Measurements from ENCODE around the gene KLK8. TPM values are rescaled to one million over a fixed set of nuclear protein-coding genes. Genes with fewer than 3 reads are reported as not detected.

The KLK8 gene
- total and polyA plus RNA-seq, 2 experiments from 2014 or later, result not detected

- WGBS, 2 experiments (ENCODE audit: low coverage in 1 of 2, low lambda C conversion rate in 2 of 2, missing lambda C conversion rate in 2 of 2), result 35 to 36% methylated on average over 11 of the region's 11 CpGs
- H2AFZ ChIP-seq, result no peak overlapping the region
- no peak for TF ChIP-seq EZH2phosphoT487 (IDR thresholded peaks at IDR 0.05; ENCODE audit: insufficient read depth, low read depth)
- TF ChIP-seq EZH2 (IDR thresholded peaks at IDR 0.05; ENCODE audit: insufficient read depth, poor library complexity, severe bottlenecking), result no peak
- H3K27ac ChIP-seq, result no peak overlapping the region
- H3K79me2 ChIP-seq (ENCODE audit: insufficient read depth), result no peaks in the 10 kb centered on the region
- H3F3A ChIP-seq (ENCODE audit: insufficient read depth), result no peaks in the 10 kb centered on the region
- H3K9me3 ChIP-seq (ENCODE audit: low read depth), result no peaks in the 10 kb centered on the region
- no peaks in the 10 kb centered on the region for H3K36me3 ChIP-seq (ENCODE audit: low read depth)
- no peaks in the 10 kb centered on the region for H4K20me1 ChIP-seq (ENCODE audit: insufficient read depth)
- no peaks in the 10 kb centered on the region for H3K9me2 ChIP-seq (ENCODE audit: insufficient read depth)
- no peak overlapping the region for H3K4me2 ChIP-seq (ENCODE audit: unreplicated experiment)
- in situ Hi-C loops (cut with MboI), result no loop called here
- H3K4me3 ChIP-seq, result no peak overlapping the region
- H3K27me3 ChIP-seq (replicated peaks; ENCODE audit: insufficient read depth), result no peaks in the 10 kb centered on the region; the same call in 1 of the 2 replicates
- no peak for DNase-seq
- H3K4me1 ChIP-seq (ENCODE audit: insufficient read depth), result no peaks in the 10 kb centered on the region
- no peak overlapping the region for H3K9ac ChIP-seq
These were observed 19.7 kb downstream of the KLK8 start for GRCh38 chr19:50981587-50982146.

- no peak overlapping the region for H3K27ac ChIP-seq
- DNase-seq, result no peak
- H3K4me1 ChIP-seq (ENCODE audit: insufficient read depth), result no peaks in the 10 kb centered on the region
- H3K9ac ChIP-seq, result no peak overlapping the region
- no peaks in the 10 kb centered on the region for H3K79me2 ChIP-seq (ENCODE audit: insufficient read depth)
- H3K27me3 ChIP-seq (replicated peaks; ENCODE audit: insufficient read depth), result no peaks in the 10 kb centered on the region; the same call in none of the 2 replicates
- TF ChIP-seq EZH2 (IDR thresholded peaks at IDR 0.05; ENCODE audit: insufficient read depth, poor library complexity, severe bottlenecking) (no peak), EZH2phosphoT487 (IDR thresholded peaks at IDR 0.05; ENCODE audit: insufficient read depth, low read depth) (no peak)
- H3K4me2 ChIP-seq (ENCODE audit: unreplicated experiment), result no peak overlapping the region
- WGBS, 2 experiments (ENCODE audit: low coverage in 1 of 2, low lambda C conversion rate in 2 of 2, missing lambda C conversion rate in 2 of 2), result 0 to 5% methylated on average over 12 to 13 of the region's 13 CpGs
- no peaks in the 10 kb centered on the region for H3K9me3 ChIP-seq (ENCODE audit: low read depth)
- no peaks in the 10 kb centered on the region for H4K20me1 ChIP-seq (ENCODE audit: insufficient read depth)
- no peaks in the 10 kb centered on the region for H3K36me3 ChIP-seq (ENCODE audit: low read depth)
- H3F3A ChIP-seq (ENCODE audit: insufficient read depth), result no peaks in the 10 kb centered on the region
- no peak overlapping the region for H3K4me3 ChIP-seq
- no peaks in the 10 kb centered on the region for H3K9me2 ChIP-seq (ENCODE audit: insufficient read depth)
- H2AFZ ChIP-seq, result no peak overlapping the region
- in situ Hi-C loops (cut with MboI), result no loop called here
These were observed 21.2 kb downstream of the KLK8 start for GRCh38 chr19:50980208-50980607.

GRCh38 chr19:50979758-50980157 is 21.6 kb downstream of the KLK8 start:
- no peaks in the 10 kb centered on the region for H3K9me2 ChIP-seq (ENCODE audit: insufficient read depth)

GRCh38 chr19:50978772-50979390 is 22.5 kb downstream of the KLK8 start:
- TF ChIP-seq EZH2 (IDR thresholded peaks at IDR 0.05; ENCODE audit: insufficient read depth, poor library complexity, severe bottlenecking) (no peak), EZH2phosphoT487 (IDR thresholded peaks at IDR 0.05; ENCODE audit: insufficient read depth, low read depth) (no peak)
- no peaks in the 10 kb centered on the region for H3K4me1 ChIP-seq (ENCODE audit: insufficient read depth)
- no peak for DNase-seq
- no peaks in the 10 kb centered on the region for H3K36me3 ChIP-seq (ENCODE audit: low read depth)
- no peaks in the 10 kb centered on the region for H4K20me1 ChIP-seq (ENCODE audit: insufficient read depth)
- 47 to 50% methylated on average over 5 of the region's 5 CpGs for WGBS, 2 experiments (ENCODE audit: low coverage in 1 of 2, low lambda C conversion rate in 2 of 2, missing lambda C conversion rate in 2 of 2)
- no peak overlapping the region for H3K4me3 ChIP-seq
- no peak overlapping the region for H3K27ac ChIP-seq
- no peak overlapping the region for H3K9ac ChIP-seq
- no peaks in the 10 kb centered on the region for H3K9me3 ChIP-seq (ENCODE audit: low read depth)
- no peaks in the 10 kb centered on the region for H3F3A ChIP-seq (ENCODE audit: insufficient read depth)
- H3K79me2 ChIP-seq (ENCODE audit: insufficient read depth), result no peaks in the 10 kb centered on the region
- H3K27me3 ChIP-seq (replicated peaks; ENCODE audit: insufficient read depth), result no peaks in the 10 kb centered on the region; the same call in none of the 2 replicates
- no peaks in the 10 kb centered on the region for H3K9me2 ChIP-seq (ENCODE audit: insufficient read depth)
- in situ Hi-C loops (cut with MboI), result no loop called here
- no peak overlapping the region for H2AFZ ChIP-seq
- H3K4me2 ChIP-seq (ENCODE audit: unreplicated experiment), result no peak overlapping the region

More at GRCh38 chr19:50979758-50980157, 21.6 kb downstream of the KLK8 start:
- Histone ChIP-seq H3K9me3 (ENCODE audit: low read depth) (no peaks in the 10 kb centered on the region), H3K4me3 (no peak overlapping the region), H2AFZ (no peak overlapping the region), H3F3A (ENCODE audit: insufficient read depth) (no peaks in the 10 kb centered on the region), H3K27me3 (replicated peaks; ENCODE audit: insufficient read depth) (no peaks in the 10 kb centered on the region; the same call in none of the 2 replicates), H3K4me2 (ENCODE audit: unreplicated experiment) (no peak overlapping the region), H3K79me2 (ENCODE audit: insufficient read depth) (no peaks in the 10 kb centered on the region), H4K20me1 (ENCODE audit: insufficient read depth) (no peaks in the 10 kb centered on the region), H3K4me1 (ENCODE audit: insufficient read depth) (no peaks in the 10 kb centered on the region), H3K9ac (no peak overlapping the region), H3K36me3 (ENCODE audit: low read depth) (no peaks in the 10 kb centered on the region), H3K27ac (no peak overlapping the region)
- in situ Hi-C loops (cut with MboI), result no loop called here
- TF ChIP-seq EZH2 (IDR thresholded peaks at IDR 0.05; ENCODE audit: insufficient read depth, poor library complexity, severe bottlenecking) (no peak), EZH2phosphoT487 (IDR thresholded peaks at IDR 0.05; ENCODE audit: insufficient read depth, low read depth) (no peak)
- no peak for DNase-seq
- 22% methylated on average over 7 to 8 of the region's 8 CpGs for WGBS, 2 experiments (ENCODE audit: low coverage in 1 of 2, low lambda C conversion rate in 2 of 2, missing lambda C conversion rate in 2 of 2)

All from GM23248 (cell line).